ENCODE results near the gene ZBTB45. TPM values are rescaled to one million over a fixed set of nuclear protein-coding genes. Genes with fewer than 3 reads are reported as not detected.
"Not testable (repeated sequence)": the region's sequence is repeated elsewhere in the genome, so short reads cannot be mapped to it uniquely, and the experiment has no call there.

The ZBTB45 gene
- total RNA-seq, 2 donors from 2014 or later = 9.9 to 12.9 TPM

DNA sequence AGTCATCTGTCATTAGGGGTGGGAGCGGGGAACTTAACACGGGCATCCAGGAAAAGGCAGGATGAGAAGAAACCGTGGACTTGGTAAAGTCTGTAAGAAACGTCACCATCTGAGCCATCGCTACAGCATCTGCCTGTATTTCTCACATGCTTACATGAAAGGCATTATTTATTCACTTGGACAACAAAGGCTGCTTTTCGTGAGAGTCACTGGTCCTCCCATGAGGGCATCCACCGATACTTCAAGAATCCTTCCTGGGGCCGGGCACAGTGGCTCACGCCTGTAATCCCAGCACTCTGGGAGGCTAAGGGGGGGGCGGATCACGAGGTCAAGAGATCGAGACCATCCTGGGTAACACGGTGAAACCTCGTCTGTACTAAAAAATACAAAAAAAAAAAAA lies 27.3 kb downstream of the ZBTB45 start:
- Histone ChIP-seq H3K36me3 (replicated peaks in 1 of 2; ENCODE audit: insufficient read depth in 1 of 2, low read depth in 2 of 2) (no peaks in the 10 kb centered on the region), H3K27ac (no peak overlapping the region), H3K9me3 (no peaks in the 10 kb centered on the region), H3K4me1 (no peaks in the 10 kb centered on the region), H3K4me3 (no peak overlapping the region), H3K27me3 (no peaks in the 10 kb centered on the region)
- TF ChIP-seq, protein P1, sequence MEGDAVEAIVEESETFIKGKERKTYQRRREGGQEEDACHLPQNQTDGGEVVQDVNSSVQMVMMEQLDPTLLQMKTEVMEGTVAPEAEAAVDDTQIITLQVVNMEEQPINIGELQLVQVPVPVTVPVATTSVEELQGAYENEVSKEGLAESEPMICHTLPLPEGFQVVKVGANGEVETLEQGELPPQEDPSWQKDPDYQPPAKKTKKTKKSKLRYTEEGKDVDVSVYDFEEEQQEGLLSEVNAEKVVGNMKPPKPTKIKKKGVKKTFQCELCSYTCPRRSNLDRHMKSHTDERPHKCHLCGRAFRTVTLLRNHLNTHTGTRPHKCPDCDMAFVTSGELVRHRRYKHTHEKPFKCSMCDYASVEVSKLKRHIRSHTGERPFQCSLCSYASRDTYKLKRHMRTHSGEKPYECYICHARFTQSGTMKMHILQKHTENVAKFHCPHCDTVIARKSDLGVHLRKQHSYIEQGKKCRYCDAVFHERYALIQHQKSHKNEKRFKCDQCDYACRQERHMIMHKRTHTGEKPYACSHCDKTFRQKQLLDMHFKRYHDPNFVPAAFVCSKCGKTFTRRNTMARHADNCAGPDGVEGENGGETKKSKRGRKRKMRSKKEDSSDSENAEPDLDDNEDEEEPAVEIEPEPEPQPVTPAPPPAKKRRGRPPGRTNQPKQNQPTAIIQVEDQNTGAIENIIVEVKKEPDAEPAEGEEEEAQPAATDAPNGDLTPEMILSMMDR (IDR thresholded peaks at IDR 0.05) = no peak
- no peak for TF ChIP-seq POLR2A (IDR thresholded peaks at IDR 0.05)
- ATAC-seq = no peak
- intact Hi-C loops (cut with DNase I) = no loop called here
- WGBS, 2 donors = 81 to 87% methylated on average over 14 of the region's 14 CpGs
- no peak for DNase-seq

DNA sequence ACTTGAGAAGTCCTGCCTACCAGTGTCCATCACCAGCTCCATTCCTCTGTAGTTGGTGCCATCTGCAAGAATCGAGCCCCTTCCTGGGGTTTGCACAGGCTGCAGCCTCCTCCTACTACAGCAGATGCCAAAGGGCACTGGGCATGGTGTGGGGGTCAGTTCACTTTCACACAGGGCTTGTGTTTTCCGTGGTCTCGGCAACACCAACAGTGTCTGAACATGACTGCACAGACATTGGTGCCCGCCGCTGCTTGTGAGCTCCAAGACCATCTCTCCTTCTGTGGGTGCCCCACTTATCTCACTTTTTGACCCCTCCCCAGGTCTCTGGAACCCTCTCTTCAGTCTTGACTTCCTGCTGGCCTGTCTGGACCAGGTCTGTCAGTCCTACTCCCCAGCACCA lies 28.2 kb downstream of the ZBTB45 start:
- WGBS, 2 donors = 82 to 89% methylated on average over 5 of the region's 5 CpGs
- Histone ChIP-seq H3K27me3 (no peaks in the 10 kb centered on the region), H3K27ac (no peak overlapping the region), H3K4me3 (no peak overlapping the region), H3K36me3 (replicated peaks in 1 of 2; ENCODE audit: insufficient read depth in 1 of 2, low read depth in 2 of 2) (no peaks in the 10 kb centered on the region), H3K9me3 (no peaks in the 10 kb centered on the region), H3K4me1 (no peaks in the 10 kb centered on the region)
- ATAC-seq (no peak), DNase-seq (no peak)
- TF ChIP-seq POLR2A (IDR thresholded peaks at IDR 0.05) = no peak
- intact Hi-C loops (cut with DNase I) = no loop called here

DNA sequence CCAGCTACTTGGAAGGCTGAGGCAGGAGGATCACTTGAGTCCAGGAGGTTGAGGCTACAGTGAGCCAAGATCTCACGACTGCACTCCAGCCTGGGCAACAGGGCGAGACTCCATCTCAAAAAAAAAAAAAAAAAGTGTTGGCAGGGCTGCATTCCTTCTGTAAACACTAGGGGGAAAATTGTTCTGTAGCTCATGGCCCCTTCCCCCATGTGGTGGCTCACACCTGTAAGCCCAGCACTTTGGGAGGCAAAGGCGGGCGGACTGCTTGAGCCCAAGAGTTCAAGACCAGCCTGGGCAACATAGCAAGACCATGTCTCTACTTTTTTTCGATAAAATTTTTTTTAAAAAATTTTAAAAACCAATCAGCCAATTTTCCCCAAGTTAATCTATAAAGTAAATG lies 35.3 kb downstream of the ZBTB45 start:
- H3K27ac ChIP-seq; H3K36me3 ChIP-seq (replicated peaks in 1 of 2; ENCODE audit: insufficient read depth in 1 of 2, low read depth in 2 of 2); H3K9me3 ChIP-seq; ATAC-seq; H3K4me3 ChIP-seq; H3K27me3 ChIP-seq; DNase-seq; H3K4me1 ChIP-seq; intact Hi-C loops (cut with DNase I): not testable (repeated sequence)
- WGBS, 2 donors = 94 to 96% methylated on average over 5 of the region's 5 CpGs

DNA sequence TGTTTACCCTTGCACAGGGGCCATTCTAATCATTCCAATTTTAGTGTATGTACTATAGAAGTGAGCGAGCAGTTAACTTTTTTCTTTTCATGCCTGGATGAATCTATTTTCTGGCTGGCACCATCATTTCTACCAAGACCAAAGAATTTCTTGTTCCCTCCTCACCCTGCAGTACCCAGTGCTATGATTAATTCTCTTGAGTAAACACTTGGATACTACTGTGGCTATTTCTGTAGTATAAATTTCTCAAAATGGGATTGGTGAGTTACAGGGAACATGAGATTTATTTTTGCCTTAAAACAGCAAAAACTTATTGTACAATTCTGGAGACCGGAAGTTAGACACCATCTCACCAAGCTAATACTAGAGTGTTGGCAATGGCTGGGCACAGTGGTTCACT lies 35.8 kb downstream of the ZBTB45 start:
- TF ChIP-seq POLR2A (IDR thresholded peaks at IDR 0.05) = no peak
- TF ChIP-seq, protein P1 (IDR thresholded peaks at IDR 0.05) = no peak
- Histone ChIP-seq H3K4me1 (no peaks in the 10 kb centered on the region), H3K9me3 (no peaks in the 10 kb centered on the region), H3K27me3 (no peaks in the 10 kb centered on the region), H3K4me3 (no peak overlapping the region), H3K27ac (no peak overlapping the region), H3K36me3 (replicated peaks in 1 of 2; ENCODE audit: insufficient read depth in 1 of 2, low read depth in 2 of 2) (no peaks in the 10 kb centered on the region)
- DNase-seq = no peak
- 92 to 100% methylated on average over 2 of the region's 2 CpGs for WGBS, 2 donors
- intact Hi-C loops (cut with DNase I) = no loop called here
- no peak for ATAC-seq

DNA sequence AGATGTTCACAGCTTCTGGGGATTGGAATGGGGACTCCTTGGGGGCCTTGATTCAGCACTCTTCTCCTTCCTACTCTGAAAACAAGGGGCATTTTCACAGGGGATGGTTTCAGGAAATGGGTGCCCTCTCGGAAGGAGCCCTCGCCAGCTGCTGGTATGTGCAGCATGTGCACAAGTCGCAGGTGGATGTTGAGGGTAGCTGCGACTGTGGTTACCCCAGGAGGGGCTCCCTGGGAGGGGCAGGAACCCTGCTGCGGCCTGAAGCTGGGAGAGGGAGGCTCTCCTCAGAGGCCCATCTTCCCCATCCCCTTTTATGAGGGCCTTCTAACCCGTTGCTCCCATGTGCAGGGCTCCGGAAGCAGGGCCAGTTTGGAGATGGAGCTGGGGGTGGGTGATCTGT lies 37.2 kb downstream of the ZBTB45 start:
- Histone ChIP-seq H3K4me3 (no peak overlapping the region), H3K36me3 (replicated peaks in 1 of 2; ENCODE audit: insufficient read depth in 1 of 2, low read depth in 2 of 2) (no peaks in the 10 kb centered on the region), H3K27me3 (no peaks in the 10 kb centered on the region), H3K9me3 (no peaks in the 10 kb centered on the region), H3K27ac (no peak overlapping the region), H3K4me1 (peaks cover 2% of the 10 kb centered on the region)
- TF ChIP-seq POLR2A (IDR thresholded peaks at IDR 0.05) = no peak
- TF ChIP-seq, protein P1 (IDR thresholded peaks at IDR 0.05) = no peak
- 83 to 100% methylated on average over 2 to 7 of the region's 7 CpGs for WGBS, 2 donors
- DNase-seq (no peak), ATAC-seq (no peak)
- intact Hi-C loops (cut with DNase I) = no loop called here

DNA sequence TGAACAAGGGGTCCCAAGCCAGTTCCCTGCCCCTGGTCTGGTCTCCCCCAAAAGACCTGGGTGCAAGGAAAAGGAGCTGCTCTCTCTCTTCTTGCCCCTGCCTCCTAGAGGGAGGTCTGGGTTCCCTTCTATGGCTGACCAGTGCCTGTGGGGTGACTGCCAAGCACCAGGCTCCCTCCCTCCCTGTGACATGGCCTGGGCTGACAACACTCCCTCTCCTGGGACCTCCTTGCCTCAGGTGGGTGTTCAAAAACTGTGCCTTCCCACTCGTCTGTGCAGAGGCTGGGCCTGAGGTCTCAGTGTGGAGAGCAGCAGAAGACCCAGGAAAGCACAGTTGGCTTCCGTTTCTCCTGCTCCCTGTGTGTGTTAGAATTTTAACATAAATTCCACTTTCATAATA lies 38.8 kb downstream of the ZBTB45 start:
- no peak overlapping the region for H3K4me3 ChIP-seq
- intact Hi-C loops (cut with DNase I) = no loop called here
- H3K27me3 ChIP-seq = no peaks in the 10 kb centered on the region
- TF ChIP-seq, protein P1 (IDR thresholded peaks at IDR 0.05) = no peak
- TF ChIP-seq POLR2A (IDR thresholded peaks at IDR 0.05) = no peak
- H3K27ac ChIP-seq = no peak overlapping the region
- WGBS, 2 donors = 93 to 96% methylated on average over 2 of the region's 2 CpGs
- no peaks in the 10 kb centered on the region for H3K36me3 ChIP-seq (replicated peaks in 1 of 2; ENCODE audit: insufficient read depth in 1 of 2, low read depth in 2 of 2)
- no peaks in the 10 kb centered on the region for H3K9me3 ChIP-seq
- DNase-seq (no peak), ATAC-seq (no peak)
- H3K4me1 ChIP-seq = peaks cover 13% of the 10 kb centered on the region
